T follicular helper cell (primary cell): ENCODE data around the gene OR5T3.
"Not testable (repeated sequence)": the region's sequence is repeated elsewhere in the genome, so short reads cannot be mapped to it uniquely, and the experiment has no call there.

Source experiments
- DNase-seq: peaks from one replicate; pipeline ENCODE4 v3.0.0-alpha.2; 2020; ENCODE audit warnings: low read depth
- total RNA-seq, 2 experiments: gene quantifications; one replicate each; lab custom pipeline; 2026; lab: John Stamatoyannopoulos, UW

Gene OR5T3
- total RNA-seq = 0 reads per million in 2 experiments

DNA sequence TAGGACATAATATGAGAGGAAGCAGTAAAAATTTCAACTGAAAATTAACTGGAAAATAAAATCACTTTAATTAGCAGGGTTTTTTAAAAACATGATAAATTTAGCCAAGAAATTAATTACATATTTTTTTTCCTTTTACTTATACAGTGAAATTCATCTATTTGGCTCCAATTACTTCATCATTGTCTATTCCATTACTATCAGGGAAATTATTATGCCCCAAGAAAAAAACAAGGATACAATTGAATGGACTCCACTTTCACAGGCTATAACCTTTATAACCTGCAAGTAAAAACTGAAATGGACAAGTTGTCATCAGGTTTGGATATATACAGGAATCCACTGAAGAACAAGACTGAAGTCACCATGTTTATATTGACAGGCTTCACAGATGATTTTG is at the start of gene OR5T3:
OR5T3 (plus strand) TSS at position 301 of the 400 bp plus-strand sequence; CDS start at position 301, 0 bp downstream.
- no peak for DNase-seq

- DNase-seq = no peak
Measured at GRCh38 chr11:56207790-56208189, 44.3 kb upstream of the OR5T3 start.

DNA sequence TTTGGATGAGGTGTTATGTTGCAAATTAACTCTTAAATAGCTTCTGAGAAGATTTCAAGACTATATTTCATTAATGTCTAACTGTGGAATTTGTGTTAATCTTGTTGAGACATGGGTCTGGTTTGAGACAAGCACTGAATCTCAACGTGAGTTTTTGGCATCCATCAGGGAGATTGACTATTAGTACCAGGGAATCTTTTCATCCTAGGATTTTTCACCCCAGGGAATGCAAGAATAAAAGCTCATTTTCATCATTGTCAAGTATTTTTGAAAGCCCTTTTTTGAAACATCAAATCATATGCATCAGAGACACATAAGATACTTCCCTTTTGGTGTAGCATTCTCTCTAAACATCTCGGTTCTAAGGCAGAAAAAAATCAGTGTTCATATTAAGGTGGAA is 37.5 kb upstream of the OR5T3 start:
- DNase-seq = no peak

DNA sequence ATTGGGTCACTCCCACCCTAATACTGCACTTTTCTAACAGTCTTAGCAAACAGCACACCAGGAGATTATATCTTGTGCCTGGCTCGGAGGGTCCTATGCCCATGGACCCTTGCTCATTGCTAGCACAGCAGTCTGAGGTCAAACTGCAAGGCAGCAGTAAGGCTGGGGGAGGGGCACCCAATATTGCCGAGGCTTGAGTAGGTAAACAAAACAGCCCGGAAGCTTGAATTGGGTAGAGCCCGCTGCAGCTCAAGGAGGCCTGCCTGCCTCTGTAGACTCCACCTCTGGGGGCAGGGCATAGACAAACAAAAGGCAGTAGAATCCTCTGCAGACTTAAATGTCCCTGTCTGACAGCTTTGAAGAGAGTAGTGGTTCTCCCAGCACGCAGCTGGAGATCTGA is 32.3 kb upstream of the OR5T3 start:
- DNase-seq = not testable (repeated sequence)

GRCh38 chr11:56234155-56234554 is 17.9 kb upstream of the OR5T3 start, which contains the start of gene OR5T2:
TSS of gene OR5T2 (minus strand) at chr11:56234255. CDS start at chr11:56233062, 1,193 bp downstream.
- DNase-seq = no peak

DNA sequence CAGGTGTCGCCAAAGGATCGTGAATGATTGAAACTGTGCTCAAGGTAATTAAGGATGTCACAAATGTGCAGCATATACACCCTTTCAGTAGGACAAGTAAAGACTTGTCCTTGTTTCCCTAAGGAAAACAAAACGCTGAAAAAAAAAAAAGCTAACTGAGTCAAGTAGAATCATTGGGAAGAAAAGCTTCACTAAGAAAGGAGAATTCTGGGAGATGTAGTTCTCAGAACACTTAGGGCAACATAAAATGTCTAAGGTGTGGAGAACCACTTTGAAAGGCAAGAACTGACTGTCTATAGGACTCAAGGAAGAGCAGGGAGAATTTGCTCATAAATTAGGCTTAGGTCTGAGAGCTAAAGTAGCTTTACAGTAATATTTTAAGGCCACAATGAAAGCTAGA is 19.0 kb downstream of the OR5T3 start:
- no peak for DNase-seq

DNA sequence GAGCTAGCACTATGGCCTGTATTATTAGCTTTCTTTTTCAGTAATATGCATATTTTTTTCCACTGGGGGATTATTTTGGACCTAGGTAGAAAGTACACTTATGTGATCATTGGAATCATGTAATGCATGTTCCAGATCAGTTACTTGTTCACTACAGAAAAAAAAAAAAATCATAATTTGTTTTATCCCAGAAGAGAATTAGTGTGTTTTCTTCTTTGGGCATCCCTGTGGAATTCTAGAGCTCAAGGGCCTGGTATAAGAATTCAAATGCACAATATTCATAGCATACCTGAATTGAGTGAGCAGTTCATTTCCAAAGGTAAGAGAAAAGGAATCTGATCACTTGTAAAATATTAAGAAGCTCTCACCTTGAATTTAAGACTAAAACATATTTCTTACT is 21.8 kb downstream of the OR5T3 start, which contains the start of gene OR5T1:
OR5T1 (plus strand) TSS at position 301 of the 400 bp plus-strand sequence. CDS start 1,485 bp downstream, outside the sequence.
- no peak for DNase-seq

DNA sequence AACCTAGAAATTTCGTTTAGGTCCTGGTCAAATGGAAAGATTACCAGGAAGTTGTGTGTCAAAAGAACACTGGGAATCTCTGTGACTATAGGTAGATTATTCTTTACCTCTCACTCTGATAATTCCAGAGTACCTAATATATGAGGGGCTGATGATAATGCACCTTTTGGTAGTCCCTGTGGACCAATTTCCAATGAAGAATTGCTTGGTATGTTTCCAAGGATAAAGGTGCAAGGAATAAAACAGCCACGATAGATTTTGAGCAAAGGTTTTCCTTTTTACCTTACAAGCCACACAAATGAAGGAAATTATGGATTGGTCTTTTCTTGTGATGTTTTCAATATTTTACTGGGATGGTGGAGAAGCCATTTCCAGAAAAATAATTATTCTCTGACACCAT is 40.1 kb downstream of the OR5T3 start, which contains the start of gene OR8H1:
OR8H1 (minus strand) TSS at position 101 of the 400 bp plus-strand sequence. CDS start 1,192 bp downstream, outside the sequence.
- DNase-seq = no peak

DNA sequence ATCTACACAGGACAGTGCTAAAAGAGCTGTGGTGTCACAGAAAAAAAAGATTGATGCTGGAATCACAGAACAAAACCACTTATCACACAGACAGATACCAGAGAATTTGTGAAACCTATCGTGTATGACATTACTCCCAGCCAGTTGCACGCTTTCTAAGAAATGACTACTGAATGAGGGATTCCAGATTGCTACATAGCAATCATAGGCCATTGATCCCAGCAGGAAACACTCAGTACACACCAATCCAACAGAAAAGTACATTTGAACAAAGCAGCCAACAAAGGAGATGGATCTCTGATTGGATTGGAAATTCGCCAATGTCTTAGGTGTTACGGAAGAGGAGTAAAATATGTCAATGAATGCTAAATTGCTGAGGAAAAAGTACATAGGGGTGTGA is 44.8 kb downstream of the OR5T3 start:
- no peak for DNase-seq
